HL-60 (cell line): ENCODE measurements around the gene AMPD1.

Experiments
- DNase-seq, 2 experiments: peaks; one replicate each; pipeline ENCODE4 v3.0.0-alpha.2; 2010 to 2020; ENCODE audit warnings: low read depth in 1 of 2, low spot score in 1 of 2
- H3K27ac ChIP-seq: fragments of 250-450 bp; sonication (Bioruptor Pico); replicated peaks from 2 replicates; pipeline ENCODE4 v1.5.1; 2020; ENCODE audit warnings: mild to moderate bottlenecking, moderate library complexity
- H3K27me3 ChIP-seq: fragments of 250-450 bp; sonication (Bioruptor Pico); 2 replicates; pipeline ENCODE4 v1.5.1; 2021; ENCODE audit warnings: mild to moderate bottlenecking, moderate library complexity; ENCODE audit not compliant: insufficient read depth, poor library complexity, severe bottlenecking
- H3K4me3 ChIP-seq: replicated peaks from 2 replicates; pipeline ENCODE4 v1.5.1; 2011; ENCODE audit warnings: mild to moderate bottlenecking, control low read depth, low read length; ENCODE audit not compliant: insufficient read depth
- CTCF ChIP-seq: IDR thresholded peaks from one replicate; pipeline ENCODE4 v1.5.1; 2011; ENCODE audit warnings: low read length, control low read depth, inconsistent platforms; ENCODE audit not compliant: insufficient read depth
- GABPA ChIP-seq: IDR thresholded peaks from 2 replicates; pipeline ENCODE4 v1.6.1; 2012; ENCODE audit warnings: low read depth
- POLR2AphosphoS5 ChIP-seq: IDR thresholded peaks from 2 replicates; pipeline ENCODE4 v1.6.1; 2012; ENCODE audit warnings: low read depth
- REST ChIP-seq: IDR thresholded peaks from 2 replicates; pipeline ENCODE4 v1.6.1; 2012; ENCODE audit warnings: low read depth; ENCODE audit not compliant: insufficient replicate concordance
- SPI1 ChIP-seq: IDR thresholded peaks from 2 replicates; pipeline ENCODE4 v1.6.1; 2012; ENCODE audit warnings: low read depth, mild to moderate bottlenecking, borderline replicate concordance

Gene AMPD1

GRCh38 chr1:114702737-114703136 lies 7.4 kb upstream of the AMPD1 start:
- Histone ChIP-seq H3K27me3 (no peaks in the 10 kb centered on the region), H3K27ac (no peak overlapping the region), H3K4me3 (no peak overlapping the region)
- TF ChIP-seq SPI1 (no peak), POLR2AphosphoS5 (no peak), GABPA (no peak), REST (no peak), CTCF (no peak)
- DNase-seq = no peak

- Histone ChIP-seq H3K4me3 (no peak overlapping the region), H3K27me3 (no peaks in the 10 kb centered on the region), H3K27ac (no peak overlapping the region)
- no peak for TF ChIP-seq CTCF
- no peak for TF ChIP-seq POLR2AphosphoS5
- TF ChIP-seq SPI1 = no peak
- TF ChIP-seq GABPA = no peak
- TF ChIP-seq REST = no peak
- no peak for DNase-seq
These were observed 6.6 kb upstream of the AMPD1 start for GRCh38 chr1:114701931-114702330.

- H3K4me3 ChIP-seq = no peak overlapping the region
- no peak for DNase-seq
- H3K27ac ChIP-seq = no peak overlapping the region
- H3K27me3 ChIP-seq = no peaks in the 10 kb centered on the region
- TF ChIP-seq GABPA (no peak), POLR2AphosphoS5 (no peak), CTCF (no peak), REST (no peak), SPI1 (no peak)
These were observed 4.8 kb upstream of the AMPD1 start for GRCh38 chr1:114700036-114700600.
